Measurements from ENCODE around the gene L3MBTL1.
"Not testable (repeated sequence)": the region's sequence is repeated elsewhere in the genome, so short reads cannot be mapped to it uniquely, and the experiment has no call there.

The L3MBTL1 gene

GRCh38 chr20:43560974-43561373 is 53.5 kb downstream of the L3MBTL1 start:
- no peak for DNase-seq

- DNase-seq, result no peak
These were observed 55.9 kb downstream of the L3MBTL1 start for GRCh38 chr20:43563429-43563828.

- DNase-seq, result no peak
These were observed 56.5 kb downstream of the L3MBTL1 start for GRCh38 chr20:43563991-43564390.

GRCh38 chr20:43564455-43564854 is 57.0 kb downstream of the L3MBTL1 start:
- DNase-seq, result no peak

GRCh38 chr20:43564993-43565757 is 57.7 kb downstream of the L3MBTL1 start:
- no peak for DNase-seq

- no peak for DNase-seq
These were observed 58.2 kb downstream of the L3MBTL1 start for GRCh38 chr20:43565758-43566104.

GRCh38 chr20:43567477-43567876 is 60.0 kb downstream of the L3MBTL1 start:
- DNase-seq, result no peak

GRCh38 chr20:43568706-43569105 is 61.2 kb downstream of the L3MBTL1 start:
- DNase-seq, result no peak

GRCh38 chr20:43569282-43569681 is 61.8 kb downstream of the L3MBTL1 start:
- no peak for DNase-seq

GRCh38 chr20:43570496-43570895 is 63.0 kb downstream of the L3MBTL1 start:
- DNase-seq, result no peak

- DNase-seq, result no peak
These were observed 63.8 kb downstream of the L3MBTL1 start for GRCh38 chr20:43571310-43571709.

GRCh38 chr20:43571771-43572170 is 64.3 kb downstream of the L3MBTL1 start:
- DNase-seq, result no peak

- no peak for DNase-seq
These were observed 65.4 kb downstream of the L3MBTL1 start for GRCh38 chr20:43572891-43573290.

GRCh38 chr20:43576108-43576507 is 68.6 kb downstream of the L3MBTL1 start:
- DNase-seq, result no peak

- no peak for DNase-seq
These were observed 72.6 kb downstream of the L3MBTL1 start for GRCh38 chr20:43579861-43580793.

GRCh38 chr20:43583133-43583864 is 75.8 kb downstream of the L3MBTL1 start:
- DNase-seq, result no peak

- DNase-seq, result no peak
These were observed 76.5 kb downstream of the L3MBTL1 start for GRCh38 chr20:43583982-43584432.

- DNase-seq, result no peak
These were observed 77.1 kb downstream of the L3MBTL1 start for GRCh38 chr20:43584448-43585136.

GRCh38 chr20:43586641-43587040 is 79.1 kb downstream of the L3MBTL1 start:
- no peak for DNase-seq

GRCh38 chr20:43588526-43588925 is 81.0 kb downstream of the L3MBTL1 start:
- not testable (repeated sequence) for DNase-seq

- no peak for DNase-seq
These were observed 82.5 kb downstream of the L3MBTL1 start for GRCh38 chr20:43590036-43590391.

- peak; percentile 86 for DNase-seq
These were observed 83.2 kb downstream of the L3MBTL1 start, which contains the start of gene IFT52 for GRCh38 chr20:43590392-43591303. IFT52 (plus strand) TSS chr20:43590937; CDS start chr20:43594699, 3,762 bp downstream.

Data from GDM1 (cell line).